ENCODE results near the gene FBXO34.
"Not testable (repeated sequence)": the region's sequence is repeated elsewhere in the genome, so short reads cannot be mapped to it uniquely, and the experiment has no call there.

The FBXO34 gene

GRCh38 chr14:55350461-55350860 is 79.2 kb downstream of the FBXO34 start:
- DNase-seq: no peak

GRCh38 chr14:55351111-55351510 is 79.9 kb downstream of the FBXO34 start:
- DNase-seq: no peak

GRCh38 chr14:55352201-55352600 is 81.0 kb downstream of the FBXO34 start:
- no peak for DNase-seq

GRCh38 chr14:55353686-55354467 is 82.7 kb downstream of the FBXO34 start:
- peak in 1 of 2 experiments; percentile 11 for DNase-seq

GRCh38 chr14:55354500-55354899 is 83.3 kb downstream of the FBXO34 start:
- peak; percentile 58 to 64 for DNase-seq

- no peak for DNase-seq
Measured at GRCh38 chr14:55355922-55356321, 84.7 kb downstream of the FBXO34 start.

- DNase-seq: no peak
Measured at GRCh38 chr14:55356913-55357312, 85.7 kb downstream of the FBXO34 start.

GRCh38 chr14:55359307-55359706 is 88.1 kb downstream of the FBXO34 start:
- DNase-seq: no peak

GRCh38 chr14:55361190-55361589 is 90.0 kb downstream of the FBXO34 start:
- DNase-seq: no peak

GRCh38 chr14:55366271-55366670 is 95.0 kb downstream of the FBXO34 start:
- DNase-seq: no peak

- DNase-seq: no peak
Measured at GRCh38 chr14:55370883-55371455, 99.7 kb downstream of the FBXO34 start.

- DNase-seq: no peak
Measured at GRCh38 chr14:55372423-55372822, 101.2 kb downstream of the FBXO34 start.

- DNase-seq: no peak
Measured at GRCh38 chr14:55372825-55373224, 101.6 kb downstream of the FBXO34 start.

- DNase-seq: peak in 1 of 2 experiments; percentile 17
Measured at GRCh38 chr14:55373784-55374705, 102.8 kb downstream of the FBXO34 start.

- DNase-seq: no peak
Measured at GRCh38 chr14:55374771-55375170, 103.5 kb downstream of the FBXO34 start.

GRCh38 chr14:55377236-55377635 is 106.0 kb downstream of the FBXO34 start:
- DNase-seq: no peak

- no peak for DNase-seq
Measured at GRCh38 chr14:55381040-55381439, 109.8 kb downstream of the FBXO34 start.

GRCh38 chr14:55381561-55381960 is 110.3 kb downstream of the FBXO34 start:
- DNase-seq: no peak

- DNase-seq: no peak
Measured at GRCh38 chr14:55382483-55382882, 111.3 kb downstream of the FBXO34 start.

GRCh38 chr14:55383056-55383466 is 111.8 kb downstream of the FBXO34 start:
- DNase-seq: not testable (repeated sequence)

- DNase-seq: no peak
Measured at GRCh38 chr14:55383541-55384140, 112.4 kb downstream of the FBXO34 start.

GRCh38 chr14:55384536-55384935 is 113.3 kb downstream of the FBXO34 start:
- DNase-seq: no peak
